Transverse colon (tissue), 4 donors: ENCODE measurements around the gene ALDOB. TPM values are rescaled to one million over a fixed set of nuclear protein-coding genes. Genes with fewer than 3 reads are reported as not detected.

Experiments used
- DNase-seq: peaks from one replicate; pipeline ENCODE4 v3.0.0-alpha.2; 2019
- H3K27ac ChIP-seq, 4 donors: fragments of 200-600 bp; sonication (generic); 2 replicates each; pipeline ENCODE4 v1.5.1; 2016 to 2018; ENCODE audit warnings: inconsistent platforms in 4 of 4
- H3K27me3 ChIP-seq: fragments of 200-600 bp; sonication (generic); 2 replicates; pipeline ENCODE4 v1.5.1; 2017; ENCODE audit warnings: inconsistent platforms
- H3K36me3 ChIP-seq, 4 donors: fragments of 200-600 bp; sonication (generic); 2 replicates each; pipeline ENCODE4 v1.5.1; 2017 to 2019; ENCODE audit warnings: inconsistent platforms in 4 of 4
- H3K4me1 ChIP-seq, 4 donors: fragments of 200-600 bp; sonication (generic); 2 replicates each; pipeline ENCODE4 v1.5.1; 2017 to 2020; ENCODE audit warnings: inconsistent platforms in 4 of 4
- H3K4me3 ChIP-seq, 4 donors: fragments of 200-600 bp; sonication (generic); 1 replicate in 1 of 4; 2 replicates in 3 of 4; pipeline versions ENCODE4 v1.5.1 to v1.6.1; 2017 to 2019; ENCODE audit warnings: inconsistent platforms in 4 of 4
- H3K9me3 ChIP-seq, 2 donors: fragments of 200-600 bp; sonication (generic); 2 replicates each; pipeline ENCODE4 v1.5.1; 2017 to 2019; ENCODE audit warnings: inconsistent platforms in 2 of 2
- EP300 ChIP-seq: sonication (generic); formaldehyde crosslinking; IDR thresholded peaks from one replicate; pipeline ENCODE4 v1.6.1; 2017; ENCODE audit warnings: antibody characterized with exemption, low read depth
- POLR2A ChIP-seq: fragments of 450-650 bp; IDR thresholded peaks from one replicate; pipeline ENCODE4 v1.6.1; 2016; ENCODE audit warnings: antibody characterized with exemption, mild to moderate bottlenecking, moderate library complexity
- POLR2AphosphoS5 ChIP-seq, 3 donors: sonication (generic); formaldehyde crosslinking; IDR thresholded peaks; one replicate each; pipeline ENCODE4 v1.6.1; 2016; ENCODE audit warnings: antibody characterized with exemption in 3 of 3
- WGBS, 2 donors: methylation state at CpG; one replicate each; pipeline ENCODE4 v1.1.5; 2018; ENCODE audit warnings: low coverage in 1 of 2; 5-methylcytosine and 5-hydroxymethylcytosine counted together
- in situ Hi-C, 4 donors: fragments of 200-750 bp; cut with MboI; loops; one replicate each; pipeline versions ENCODE4 v1.15.0 to v1.15.1; 2017; ENCODE audit warnings: low sequenced_read_pairs in 3 of 4, low pct_ligation_motif_present in 1 of 4, low pct_unique_long_range_greater_than_20kb in 1 of 4
- intact Hi-C: fragments of 100-400 bp; cut with DNase I; formaldehyde crosslinking; loops from one replicate; pipeline ENCODE4 v1.15.1; 2023; ENCODE audit warnings: low total_unique reads
- total RNA-seq, 4 donors: library from RNA; depleted of rRNA; stranded (reverse); fragments of >200 nt; gene quantifications; one replicate each; pipeline ENCODE4 v1.1.0, GENCODE V29; 2016
- TF ChIP-seq, protein P1 (sequence below), 5 experiments: fragments of 200-600 bp in 3 of 5; fragments of 450-650 bp in 2 of 5; sonication (generic) in 3 of 5; IDR thresholded peaks; 1 replicate in 2 of 5; 2 replicates in 3 of 5; pipeline ENCODE4 v1.5.1; 2016 to 2017; ENCODE audit warnings: antibody characterized with exemption in 5 of 5, inconsistent platforms in 3 of 5, mild to moderate bottlenecking in 2 of 5, moderate library complexity in 1 of 5

Gene ALDOB
- total RNA-seq = 10 to 100 TPM in 2 of 4 donors, 1 to 10 TPM in 1, not detected in 1; 1.9 to 55.0 (median 20.1) TPM

DNA sequence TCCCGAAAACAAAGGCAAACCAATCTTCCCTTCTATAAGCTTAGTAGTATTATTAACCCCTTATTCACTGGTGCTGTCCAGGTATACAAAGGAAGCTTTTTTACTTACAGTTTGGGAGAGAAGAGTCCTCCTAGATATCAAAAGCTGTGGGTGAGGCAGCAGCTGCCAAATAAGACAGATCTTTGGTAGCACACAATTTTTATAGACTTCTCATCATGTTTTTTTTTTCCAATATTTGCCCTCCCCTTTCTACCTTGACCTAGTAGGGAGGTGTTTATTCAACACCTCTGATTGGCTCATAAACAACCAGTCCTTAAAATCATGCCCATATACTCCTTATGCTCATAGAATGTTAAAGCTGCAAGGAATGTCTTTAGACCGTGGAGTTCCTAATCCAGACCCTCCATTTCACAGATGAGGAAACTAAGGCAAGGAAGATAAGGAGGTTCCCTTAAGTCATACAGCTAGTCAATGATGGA lies at the start of gene ALDOB:
Gene ALDOB, minus strand, starts transcription at position 174 of the 479 bp plus-strand sequence. CDS start 4,887 bp downstream, outside the sequence.
- no peaks in the 10 kb centered on the region for H3K36me3 ChIP-seq
- no peaks in the 10 kb centered on the region for H3K4me1 ChIP-seq
- 43 to 71% methylated on average over 2 of the region's 2 CpGs for WGBS, 2 donors
- no peak within 1 kb of the TSS for H3K27ac ChIP-seq
- no peak within 1 kb of the TSS for H3K4me3 ChIP-seq
- no peak for DNase-seq
- in situ Hi-C loops (no loop called here), intact Hi-C loops (no loop called here)
- H3K27me3 ChIP-seq = no peaks in the 10 kb centered on the region
- no peaks in the 10 kb centered on the region for H3K9me3 ChIP-seq
- TF ChIP-seq, protein P1, sequence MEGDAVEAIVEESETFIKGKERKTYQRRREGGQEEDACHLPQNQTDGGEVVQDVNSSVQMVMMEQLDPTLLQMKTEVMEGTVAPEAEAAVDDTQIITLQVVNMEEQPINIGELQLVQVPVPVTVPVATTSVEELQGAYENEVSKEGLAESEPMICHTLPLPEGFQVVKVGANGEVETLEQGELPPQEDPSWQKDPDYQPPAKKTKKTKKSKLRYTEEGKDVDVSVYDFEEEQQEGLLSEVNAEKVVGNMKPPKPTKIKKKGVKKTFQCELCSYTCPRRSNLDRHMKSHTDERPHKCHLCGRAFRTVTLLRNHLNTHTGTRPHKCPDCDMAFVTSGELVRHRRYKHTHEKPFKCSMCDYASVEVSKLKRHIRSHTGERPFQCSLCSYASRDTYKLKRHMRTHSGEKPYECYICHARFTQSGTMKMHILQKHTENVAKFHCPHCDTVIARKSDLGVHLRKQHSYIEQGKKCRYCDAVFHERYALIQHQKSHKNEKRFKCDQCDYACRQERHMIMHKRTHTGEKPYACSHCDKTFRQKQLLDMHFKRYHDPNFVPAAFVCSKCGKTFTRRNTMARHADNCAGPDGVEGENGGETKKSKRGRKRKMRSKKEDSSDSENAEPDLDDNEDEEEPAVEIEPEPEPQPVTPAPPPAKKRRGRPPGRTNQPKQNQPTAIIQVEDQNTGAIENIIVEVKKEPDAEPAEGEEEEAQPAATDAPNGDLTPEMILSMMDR (IDR thresholded peaks at IDR 0.05) = no peak
- TF ChIP-seq EP300 = no peak
- no peak for TF ChIP-seq POLR2A
- TF ChIP-seq POLR2AphosphoS5 (IDR thresholded peaks at IDR 0.05) = no peak

DNA sequence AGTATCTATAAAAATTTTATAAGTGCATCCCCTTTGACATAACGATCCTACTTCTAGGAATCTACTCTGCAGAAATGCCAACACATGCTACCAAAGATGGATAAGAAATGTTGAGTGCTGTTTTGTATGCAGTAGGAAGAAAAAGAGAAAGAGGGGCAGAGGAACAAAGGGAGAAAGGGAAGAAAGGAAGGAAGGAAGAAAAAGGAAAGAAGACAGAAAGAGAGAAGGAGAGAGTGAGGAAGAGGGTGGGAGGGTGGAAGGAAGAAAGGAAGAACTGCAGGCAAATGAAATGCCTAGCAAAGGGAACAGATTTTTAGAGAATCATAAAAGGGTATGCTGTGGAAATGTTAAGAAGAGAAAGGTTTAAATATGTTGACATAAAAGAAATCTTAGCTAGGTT lies 48.5 kb upstream of the ALDOB start:
- no peaks in the 10 kb centered on the region for H3K9me3 ChIP-seq
- no peaks in the 10 kb centered on the region for H3K36me3 ChIP-seq
- intact Hi-C loops = no loop called here
- TF ChIP-seq POLR2A = no peak
- no peak for TF ChIP-seq EP300
- no peak for TF ChIP-seq POLR2AphosphoS5 (IDR thresholded peaks at IDR 0.05)
- TF ChIP-seq, protein P1 (IDR thresholded peaks at IDR 0.05) = no peak
- no peak overlapping the region for H3K4me3 ChIP-seq
- peaks cover 5 to 66% (median 27%) of the 10 kb centered on the region in 4 donors for H3K4me1 ChIP-seq
- H3K27ac ChIP-seq = no peak overlapping the region
- H3K27me3 ChIP-seq = peaks cover 10% of the 10 kb centered on the region
- in situ Hi-C loops = no loop called here
- no peak for DNase-seq
- 67 to 86% methylated on average over 1 of the region's 1 CpG for WGBS, 2 donors

DNA sequence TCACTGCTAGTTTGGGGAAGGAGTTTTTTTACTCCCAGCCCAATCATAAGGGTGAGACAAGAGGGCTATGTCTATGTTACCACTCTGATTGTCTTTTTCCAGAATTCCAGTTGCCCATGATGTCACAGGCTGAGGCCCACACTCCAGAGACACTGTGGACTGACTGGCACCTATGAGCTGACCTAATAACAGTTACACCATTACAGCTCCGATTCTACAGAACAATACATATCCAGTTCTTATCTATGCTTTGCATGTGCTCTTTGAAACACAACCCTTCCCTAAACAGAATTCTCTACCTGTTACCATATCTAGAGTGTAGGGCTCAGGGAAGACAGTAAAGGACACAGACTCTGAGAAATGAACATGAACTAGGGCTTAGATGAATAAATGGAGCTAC lies 45.7 kb upstream of the ALDOB start:
- Histone ChIP-seq H3K36me3 (no peaks in the 10 kb centered on the region), H3K4me1 (peaks cover 20 to 72% (median 34%) of the 10 kb centered on the region in 4 donors), H3K27ac (peak overlapping the region; percentile 80 to 87 (median 85)), H3K9me3 (no peaks in the 10 kb centered on the region), H3K27me3 (peaks cover 4% of the 10 kb centered on the region), H3K4me3 (no peak overlapping the region)
- TF ChIP-seq, protein P1 (IDR thresholded peaks at IDR 0.05) = no peak
- TF ChIP-seq POLR2AphosphoS5 (IDR thresholded peaks at IDR 0.05) (no peak), EP300 (no peak), POLR2A (no peak)
- intact Hi-C loops (no loop called here), in situ Hi-C loops (no loop called here)
- DNase-seq = no peak
- 42 to 50% methylated on average over 1 of the region's 1 CpG for WGBS, 2 donors

DNA sequence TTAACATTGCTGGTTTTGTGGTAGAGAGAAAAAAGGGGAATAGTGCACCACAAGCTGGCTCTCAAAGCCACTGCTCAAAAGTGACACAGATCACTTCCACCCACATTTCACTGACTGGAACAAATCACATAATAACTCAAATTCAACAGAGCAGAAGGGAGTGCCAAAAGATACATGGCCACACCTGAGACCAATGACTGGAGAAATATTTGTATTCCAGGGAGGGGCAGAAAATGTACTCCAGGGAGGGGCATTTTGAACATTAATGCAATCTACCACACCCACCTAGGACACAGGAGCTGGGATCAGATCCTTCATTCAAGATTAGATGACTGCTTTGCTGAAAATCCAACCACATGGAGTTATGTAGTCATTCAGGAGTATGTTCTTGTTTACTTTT lies 44.8 kb upstream of the ALDOB start:
- peak; percentile 56 for TF ChIP-seq POLR2A
- TF ChIP-seq, protein P1 (IDR thresholded peaks at IDR 0.05) = no peak
- peak; percentile 39 to 83 (median 56) for TF ChIP-seq POLR2AphosphoS5 (IDR thresholded peaks at IDR 0.05)
- peaks cover 20 to 68% (median 32%) of the 10 kb centered on the region in 4 donors for H3K4me1 ChIP-seq
- peak; percentile 49 for DNase-seq
- in situ Hi-C loops = no loop called here
- no peaks in the 10 kb centered on the region for H3K9me3 ChIP-seq
- intact Hi-C loops = no loop called here
- no peaks in the 10 kb centered on the region for H3K27me3 ChIP-seq
- no peaks in the 10 kb centered on the region for H3K36me3 ChIP-seq
- H3K4me3 ChIP-seq = no peak overlapping the region
- peak overlapping the region; percentile 80 to 87 (median 85) for H3K27ac ChIP-seq
